Progenitor cell of endocrine pancreas (in vitro differentiated cells): ENCODE results near the gene SETBP1. TPM values are rescaled to one million over a fixed set of nuclear protein-coding genes. Genes with fewer than 3 reads are reported as not detected.

Source experiments
- DNase-seq: peaks from one replicate; pipeline ENCODE4 v3.0.0; 2021; ENCODE audit warnings: low spot score; ENCODE audit not compliant: unreplicated experiment
- H3K27ac Mint-ChIP-seq: 2 replicates; pipeline ENCODE4 v1.8.0; 2021; ENCODE audit warnings: mild to moderate bottlenecking, moderate library complexity, mixed read lengths
- H3K27me3 Mint-ChIP-seq: 2 replicates; pipeline ENCODE4 v1.8.0; 2021; ENCODE audit warnings: mixed read lengths
- H3K36me3 Mint-ChIP-seq: 2 replicates; pipeline ENCODE4 v1.8.0; 2022; ENCODE audit warnings: mixed read lengths; ENCODE audit not compliant: insufficient read depth
- H3K4me1 Mint-ChIP-seq: 2 replicates; pipeline ENCODE4 v1.8.0; 2021; ENCODE audit warnings: low read depth, mixed read lengths
- H3K4me3 Mint-ChIP-seq: 2 replicates; pipeline ENCODE4 v1.8.0; 2021; ENCODE audit warnings: low read depth, mild to moderate bottlenecking, moderate library complexity, mixed read lengths
- H3K9me3 Mint-ChIP-seq: 2 replicates; pipeline ENCODE4 v1.8.0; 2021; ENCODE audit warnings: low read depth, mixed read lengths
- CTCF ChIP-seq: fragments of 200-600 bp; sonication (generic); IDR thresholded peaks from one replicate; pipeline ENCODE4 v1.5.0; 2021; ENCODE audit warnings: antibody characterized with exemption, mild to moderate bottlenecking; ENCODE audit not compliant: unreplicated experiment
- total RNA-seq: library from RNA; stranded (reverse); gene quantifications from 2 replicates; pipeline ENCODE4 v1.2.1, GENCODE V29; 2021

The SETBP1 gene
- total RNA-seq, 1 donor from 2014 or later = 30.8 TPM

- no peaks in the 10 kb centered on the region for H3K27me3 Mint-ChIP-seq
- no peaks in the 10 kb centered on the region for H3K4me1 Mint-ChIP-seq
- no peak for TF ChIP-seq CTCF
- DNase-seq = no peak
- peaks cover 5% of the 10 kb centered on the region for H3K36me3 Mint-ChIP-seq
- H3K4me3 Mint-ChIP-seq = no peak overlapping the region
- no peak overlapping the region for H3K27ac Mint-ChIP-seq
- H3K9me3 Mint-ChIP-seq = peaks cover 5% of the 10 kb centered on the region
Observed at GRCh38 chr18:44986933-44987332, 306.2 kb downstream of the SETBP1 start.

- H3K4me3 Mint-ChIP-seq = no peak overlapping the region
- H3K27ac Mint-ChIP-seq = no peak overlapping the region
- no peaks in the 10 kb centered on the region for H3K4me1 Mint-ChIP-seq
- H3K9me3 Mint-ChIP-seq = peaks cover 5% of the 10 kb centered on the region
- no peaks in the 10 kb centered on the region for H3K27me3 Mint-ChIP-seq
- H3K36me3 Mint-ChIP-seq = peaks cover 5% of the 10 kb centered on the region
- no peak for DNase-seq
- TF ChIP-seq CTCF = no peak
Observed at GRCh38 chr18:44987371-44987770, 306.7 kb downstream of the SETBP1 start.

GRCh38 chr18:44988821-44989587, 308.3 kb downstream of the SETBP1 start:
- Mint-ChIP-seq H3K27ac (no peak overlapping the region), H3K4me3 (no peak overlapping the region), H3K9me3 (peaks cover 5% of the 10 kb centered on the region), H3K4me1 (no peaks in the 10 kb centered on the region), H3K27me3 (no peaks in the 10 kb centered on the region), H3K36me3 (peaks cover 5% of the 10 kb centered on the region)
- DNase-seq = no peak
- no peak for TF ChIP-seq CTCF

- Mint-ChIP-seq H3K4me3 (no peak overlapping the region), H3K4me1 (no peaks in the 10 kb centered on the region), H3K36me3 (peaks cover 6% of the 10 kb centered on the region), H3K9me3 (peaks cover 7% of the 10 kb centered on the region), H3K27ac (no peak overlapping the region), H3K27me3 (no peaks in the 10 kb centered on the region)
- no peak for DNase-seq
- no peak for TF ChIP-seq CTCF
Observed at GRCh38 chr18:44996261-44996660, 315.6 kb downstream of the SETBP1 start.

- H3K27ac Mint-ChIP-seq = no peak overlapping the region
- peaks cover 7% of the 10 kb centered on the region for H3K9me3 Mint-ChIP-seq
- H3K4me1 Mint-ChIP-seq = peaks cover 3% of the 10 kb centered on the region
- no peak for DNase-seq
- TF ChIP-seq CTCF = no peak
- no peaks in the 10 kb centered on the region for H3K27me3 Mint-ChIP-seq
- H3K36me3 Mint-ChIP-seq = peaks cover 7% of the 10 kb centered on the region
- no peak overlapping the region for H3K4me3 Mint-ChIP-seq
Observed at GRCh38 chr18:44997174-44997573, 316.5 kb downstream of the SETBP1 start.
